ENCODE data around the gene LSAMP.

DNA sequence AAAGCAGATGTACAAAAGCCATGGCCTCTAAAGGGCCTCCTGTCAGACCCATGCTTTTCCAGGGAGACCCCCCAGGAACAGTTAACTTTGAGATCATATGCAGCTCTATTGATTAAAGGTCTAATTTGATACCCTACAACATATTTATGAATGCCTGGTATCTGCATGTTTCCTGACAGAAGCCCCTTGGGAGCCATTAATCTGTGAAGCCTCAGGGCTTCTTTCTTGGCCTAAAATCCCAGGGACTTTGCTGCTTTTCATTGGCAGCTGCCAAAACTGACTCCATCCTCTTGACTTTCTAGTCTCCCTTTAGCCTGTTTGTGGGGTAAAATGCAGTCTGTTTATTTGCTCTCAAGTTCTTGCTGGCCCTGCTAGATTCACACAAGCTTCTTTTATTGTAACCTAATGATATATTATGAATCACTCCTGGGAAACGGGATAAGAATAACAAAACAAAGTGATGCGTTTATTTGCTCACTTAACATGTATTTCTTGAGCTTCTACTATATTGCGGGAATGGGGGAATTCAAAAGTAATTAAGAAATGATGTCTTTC lies 257.0 kb downstream of the LSAMP start:
- TF ChIP-seq, protein P1, sequence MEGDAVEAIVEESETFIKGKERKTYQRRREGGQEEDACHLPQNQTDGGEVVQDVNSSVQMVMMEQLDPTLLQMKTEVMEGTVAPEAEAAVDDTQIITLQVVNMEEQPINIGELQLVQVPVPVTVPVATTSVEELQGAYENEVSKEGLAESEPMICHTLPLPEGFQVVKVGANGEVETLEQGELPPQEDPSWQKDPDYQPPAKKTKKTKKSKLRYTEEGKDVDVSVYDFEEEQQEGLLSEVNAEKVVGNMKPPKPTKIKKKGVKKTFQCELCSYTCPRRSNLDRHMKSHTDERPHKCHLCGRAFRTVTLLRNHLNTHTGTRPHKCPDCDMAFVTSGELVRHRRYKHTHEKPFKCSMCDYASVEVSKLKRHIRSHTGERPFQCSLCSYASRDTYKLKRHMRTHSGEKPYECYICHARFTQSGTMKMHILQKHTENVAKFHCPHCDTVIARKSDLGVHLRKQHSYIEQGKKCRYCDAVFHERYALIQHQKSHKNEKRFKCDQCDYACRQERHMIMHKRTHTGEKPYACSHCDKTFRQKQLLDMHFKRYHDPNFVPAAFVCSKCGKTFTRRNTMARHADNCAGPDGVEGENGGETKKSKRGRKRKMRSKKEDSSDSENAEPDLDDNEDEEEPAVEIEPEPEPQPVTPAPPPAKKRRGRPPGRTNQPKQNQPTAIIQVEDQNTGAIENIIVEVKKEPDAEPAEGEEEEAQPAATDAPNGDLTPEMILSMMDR (conservative IDR thresholded peaks at IDR 0.05) = no peak
- TF ChIP-seq EZH2 (IDR thresholded peaks at IDR 0.05; ENCODE audit: low read depth) = no peak

Measured in PC-9 (cell line).